Measurements from ENCODE around the gene ZC3H18.

Gene ZC3H18

GRCh38 chr16:88569985-88570690 lies at the start of gene ZC3H18:
TSS of gene ZC3H18 (plus strand) at chr16:88570403. CDS start at chr16:88577124, 6,721 bp downstream.
- DNase-seq: peak; percentile 97

- no peak for DNase-seq
Observed at GRCh38 chr16:88521674-88522073, 48.5 kb upstream of the ZC3H18 start.

GRCh38 chr16:88522276-88522949 lies 47.8 kb upstream of the ZC3H18 start:
- no peak for DNase-seq

- no peak for DNase-seq
Observed at GRCh38 chr16:88523309-88524161, 46.7 kb upstream of the ZC3H18 start.

- DNase-seq: no peak
Observed at GRCh38 chr16:88524274-88524972, 45.8 kb upstream of the ZC3H18 start.

GRCh38 chr16:88524973-88525662 lies 45.1 kb upstream of the ZC3H18 start:
- DNase-seq: no peak

- DNase-seq: no peak
Observed at GRCh38 chr16:88525663-88525990, 44.6 kb upstream of the ZC3H18 start.

- DNase-seq: no peak
Observed at GRCh38 chr16:88526008-88526905, 43.9 kb upstream of the ZC3H18 start.

- no peak for DNase-seq
Observed at GRCh38 chr16:88526906-88527185, 43.4 kb upstream of the ZC3H18 start.

GRCh38 chr16:88527186-88527936 lies 42.8 kb upstream of the ZC3H18 start:
- peak; percentile 71 for DNase-seq

- no peak for DNase-seq
Observed at GRCh38 chr16:88527937-88528743, 42.1 kb upstream of the ZC3H18 start.

- no peak for DNase-seq
Observed at GRCh38 chr16:88528902-88529318, 41.3 kb upstream of the ZC3H18 start.

- no peak for DNase-seq
Observed at GRCh38 chr16:88529596-88529995, 40.6 kb upstream of the ZC3H18 start.

GRCh38 chr16:88530051-88530857 lies 39.9 kb upstream of the ZC3H18 start:
- DNase-seq: no peak

- no peak for DNase-seq
Observed at GRCh38 chr16:88530858-88531203, 39.4 kb upstream of the ZC3H18 start.

GRCh38 chr16:88531346-88531745 lies 38.9 kb upstream of the ZC3H18 start:
- no peak for DNase-seq

GRCh38 chr16:88531931-88532433 lies 38.2 kb upstream of the ZC3H18 start:
- DNase-seq: no peak

- DNase-seq: no peak
Observed at GRCh38 chr16:88532434-88533241, 37.6 kb upstream of the ZC3H18 start.

All from CD4-positive, alpha-beta T cell treated with Interleukin-6 for 4 hours (primary cell).